ENCODE results near the gene OBP2A.
"Not testable (repeated sequence)": the region's sequence is repeated elsewhere in the genome, so short reads cannot be mapped to it uniquely, and the experiment has no call there.

OBP2A gene

GRCh38 chr9:135549478-135550343, 3.8 kb downstream of the OBP2A start:
- H3K9me3 Mint-ChIP-seq; H3K27me3 Mint-ChIP-seq; intact Hi-C loops (cut with micrococcal nuclease): not testable (repeated sequence)

GRCh38 chr9:135550344-135550918, 4.5 kb downstream of the OBP2A start:
- H3K4me3 Mint-ChIP-seq, result no peak overlapping the region

More at GRCh38 chr9:135549478-135550343, 3.8 kb downstream of the OBP2A start:
- not testable (repeated sequence) for H3K27ac Mint-ChIP-seq; H3K4me1 Mint-ChIP-seq (ENCODE audit: low read depth); H3K4me3 Mint-ChIP-seq; H3K36me3 Mint-ChIP-seq (ENCODE audit: low read depth)

GRCh38 chr9:135551031-135551430, 5.1 kb downstream of the OBP2A start:
- intact Hi-C loops (cut with micrococcal nuclease), result no loop called here
- peaks cover 7% of the 10 kb centered on the region for H3K27me3 Mint-ChIP-seq
- no peaks in the 10 kb centered on the region for H3K4me1 Mint-ChIP-seq (ENCODE audit: low read depth)
- H3K4me3 Mint-ChIP-seq, result no peak overlapping the region
- no peaks in the 10 kb centered on the region for H3K36me3 Mint-ChIP-seq (ENCODE audit: low read depth)
- no peaks in the 10 kb centered on the region for H3K9me3 Mint-ChIP-seq
- no peak overlapping the region for H3K27ac Mint-ChIP-seq

More at GRCh38 chr9:135550344-135550918, 4.5 kb downstream of the OBP2A start:
- intact Hi-C loops (cut with micrococcal nuclease), result no loop called here
- no peaks in the 10 kb centered on the region for H3K4me1 Mint-ChIP-seq (ENCODE audit: low read depth)
- no peak overlapping the region for H3K27ac Mint-ChIP-seq
- no peaks in the 10 kb centered on the region for H3K9me3 Mint-ChIP-seq
- H3K36me3 Mint-ChIP-seq (ENCODE audit: low read depth), result no peaks in the 10 kb centered on the region
- peaks cover 5% of the 10 kb centered on the region for H3K27me3 Mint-ChIP-seq

- Mint-ChIP-seq H3K27me3 (peaks cover 7% of the 10 kb centered on the region), H3K4me1 (ENCODE audit: low read depth) (no peaks in the 10 kb centered on the region), H3K4me3 (no peak overlapping the region), H3K36me3 (ENCODE audit: low read depth) (no peaks in the 10 kb centered on the region), H3K9me3 (no peaks in the 10 kb centered on the region), H3K27ac (no peak overlapping the region)
- intact Hi-C loops (cut with micrococcal nuclease), result no loop called here
These were observed 5.5 kb downstream of the OBP2A start for GRCh38 chr9:135551456-135551855.

GRCh38 chr9:135552021-135552697, 6.2 kb downstream of the OBP2A start:
- Mint-ChIP-seq H3K9me3 (no peaks in the 10 kb centered on the region), H3K27me3 (peaks cover 7% of the 10 kb centered on the region), H3K36me3 (ENCODE audit: low read depth) (no peaks in the 10 kb centered on the region), H3K4me1 (ENCODE audit: low read depth) (no peaks in the 10 kb centered on the region), H3K27ac (no peak overlapping the region), H3K4me3 (no peak overlapping the region)
- intact Hi-C loops (cut with micrococcal nuclease), result no loop called here

- H3K4me3 Mint-ChIP-seq, result no peak overlapping the region
- H3K36me3 Mint-ChIP-seq (ENCODE audit: low read depth), result no peaks in the 10 kb centered on the region
- peaks cover 7% of the 10 kb centered on the region for H3K27me3 Mint-ChIP-seq
- intact Hi-C loops (cut with micrococcal nuclease), result no loop called here
- H3K27ac Mint-ChIP-seq, result no peak overlapping the region
- H3K9me3 Mint-ChIP-seq, result no peaks in the 10 kb centered on the region
- H3K4me1 Mint-ChIP-seq (ENCODE audit: low read depth), result no peaks in the 10 kb centered on the region
These were observed 6.8 kb downstream of the OBP2A start for GRCh38 chr9:135552698-135553171.

- no peak overlapping the region for H3K27ac Mint-ChIP-seq
- no peaks in the 10 kb centered on the region for H3K36me3 Mint-ChIP-seq (ENCODE audit: low read depth)
- no peaks in the 10 kb centered on the region for H3K4me1 Mint-ChIP-seq (ENCODE audit: low read depth)
- H3K4me3 Mint-ChIP-seq, result no peak overlapping the region
- H3K27me3 Mint-ChIP-seq, result peaks cover 10% of the 10 kb centered on the region
- H3K9me3 Mint-ChIP-seq, result no peaks in the 10 kb centered on the region
- intact Hi-C loops (cut with micrococcal nuclease), result no loop called here
These were observed 8.8 kb downstream of the OBP2A start for GRCh38 chr9:135554718-135555117.

- Mint-ChIP-seq H3K4me1 (ENCODE audit: low read depth) (no peaks in the 10 kb centered on the region), H3K36me3 (ENCODE audit: low read depth) (no peaks in the 10 kb centered on the region), H3K27me3 (peaks cover 11% of the 10 kb centered on the region), H3K9me3 (no peaks in the 10 kb centered on the region), H3K4me3 (no peak overlapping the region), H3K27ac (no peak overlapping the region)
- intact Hi-C loops (cut with micrococcal nuclease), result no loop called here
These were observed 9.3 kb downstream of the OBP2A start for GRCh38 chr9:135555203-135555602.

- no peaks in the 10 kb centered on the region for H3K4me1 Mint-ChIP-seq (ENCODE audit: low read depth)
- no peaks in the 10 kb centered on the region for H3K9me3 Mint-ChIP-seq
- intact Hi-C loops (cut with micrococcal nuclease), result no loop called here
- no peak overlapping the region for H3K4me3 Mint-ChIP-seq
- H3K36me3 Mint-ChIP-seq (ENCODE audit: low read depth), result no peaks in the 10 kb centered on the region
- H3K27me3 Mint-ChIP-seq, result peaks cover 11% of the 10 kb centered on the region
- H3K27ac Mint-ChIP-seq, result no peak overlapping the region
These were observed 10.0 kb downstream of the OBP2A start for GRCh38 chr9:135555910-135556309.

- Mint-ChIP-seq H3K27me3 (peaks cover 11% of the 10 kb centered on the region), H3K36me3 (ENCODE audit: low read depth) (no peaks in the 10 kb centered on the region), H3K27ac (no peak overlapping the region), H3K9me3 (no peaks in the 10 kb centered on the region), H3K4me3 (no peak overlapping the region), H3K4me1 (ENCODE audit: low read depth) (no peaks in the 10 kb centered on the region)
- intact Hi-C loops (cut with micrococcal nuclease), result no loop called here
These were observed 13.7 kb downstream of the OBP2A start for GRCh38 chr9:135559606-135560005.

GRCh38 chr9:135561391-135562234, 15.7 kb downstream of the OBP2A start, which contains the start of gene PAEP:
TSS of gene PAEP (plus strand) at chr9:135561756.
- H3K4me3 Mint-ChIP-seq, result no peak within 1 kb of the TSS
- H3K4me1 Mint-ChIP-seq (ENCODE audit: low read depth), result no peaks in the 10 kb centered on the region
- peaks cover 7% of the 10 kb centered on the region for H3K27me3 Mint-ChIP-seq
- intact Hi-C loops (cut with micrococcal nuclease), result no loop called here
- no peaks in the 10 kb centered on the region for H3K36me3 Mint-ChIP-seq (ENCODE audit: low read depth)
- H3K9me3 Mint-ChIP-seq, result no peaks in the 10 kb centered on the region
- H3K27ac Mint-ChIP-seq, result no peak within 1 kb of the TSS

- no peaks in the 10 kb centered on the region for H3K4me1 Mint-ChIP-seq (ENCODE audit: low read depth)
- no peak overlapping the region for H3K27ac Mint-ChIP-seq
- no peak overlapping the region for H3K4me3 Mint-ChIP-seq
- intact Hi-C loops (cut with micrococcal nuclease), result no loop called here
- no peaks in the 10 kb centered on the region for H3K36me3 Mint-ChIP-seq (ENCODE audit: low read depth)
- peaks cover 7% of the 10 kb centered on the region for H3K27me3 Mint-ChIP-seq
- no peaks in the 10 kb centered on the region for H3K9me3 Mint-ChIP-seq
These were observed 16.4 kb downstream of the OBP2A start for GRCh38 chr9:135562235-135562745.

GRCh38 chr9:135563039-135563476, 17.1 kb downstream of the OBP2A start:
- Mint-ChIP-seq H3K4me1 (ENCODE audit: low read depth) (no peaks in the 10 kb centered on the region), H3K9me3 (no peaks in the 10 kb centered on the region), H3K27ac (no peak overlapping the region), H3K4me3 (no peak overlapping the region), H3K27me3 (peaks cover 7% of the 10 kb centered on the region), H3K36me3 (ENCODE audit: low read depth) (no peaks in the 10 kb centered on the region)
- intact Hi-C loops (cut with micrococcal nuclease), result no loop called here
